ENCODE data around the gene BMP8B. TPM values are rescaled to one million over a fixed set of nuclear protein-coding genes. Genes with fewer than 3 reads are reported as not detected.
A peak's percentile ranks its signal among the peaks of the same experiment; 100 is the strongest.
"Not testable (repeated sequence)": the region's sequence is repeated elsewhere in the genome, so short reads cannot be mapped to it uniquely, and the experiment has no call there.

Gene BMP8B
- total and polyA plus RNA-seq, 12 donors, result 0.07 to 0.79 (median 0.22) TPM

DNA sequence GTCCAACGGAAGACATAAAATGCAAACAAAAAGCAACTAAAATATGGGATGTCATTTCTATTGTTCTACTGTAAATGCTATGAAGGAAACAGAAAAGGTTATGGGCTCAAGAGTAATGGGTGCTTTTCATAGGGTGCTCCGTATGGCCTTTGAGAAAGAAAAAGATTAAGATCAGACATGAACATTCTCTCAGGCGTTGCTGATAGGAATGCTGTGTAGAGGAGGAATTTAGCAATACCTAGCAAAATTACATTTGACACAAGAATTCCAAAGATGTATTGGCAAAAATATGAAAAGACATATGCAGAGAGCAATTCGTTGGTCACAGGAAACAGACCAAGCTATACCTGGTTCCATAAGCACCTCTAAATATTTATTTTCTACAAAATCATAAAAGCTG, 11.8 kb downstream of the BMP8B start:
- Histone ChIP-seq H3K27me3 (peaks cover 0 to 13% (median 0%) of the 10 kb centered on the region in 7 donors), H3K4me3 (no peak overlapping the region), H3K4me1 (no peaks in the 10 kb centered on the region), H3K9me3 (no peaks in the 10 kb centered on the region), H3K27ac (no peak overlapping the region), H3K36me3 (no peaks in the 10 kb centered on the region)
- intact Hi-C loops (cut with DNase I), result no loop called here
- no peak for ATAC-seq
- DNase-seq, result no peak
- 77 to 81% methylated on average over 4 of the region's 4 CpGs for WGBS, 2 donors
- TF ChIP-seq, protein P1, sequence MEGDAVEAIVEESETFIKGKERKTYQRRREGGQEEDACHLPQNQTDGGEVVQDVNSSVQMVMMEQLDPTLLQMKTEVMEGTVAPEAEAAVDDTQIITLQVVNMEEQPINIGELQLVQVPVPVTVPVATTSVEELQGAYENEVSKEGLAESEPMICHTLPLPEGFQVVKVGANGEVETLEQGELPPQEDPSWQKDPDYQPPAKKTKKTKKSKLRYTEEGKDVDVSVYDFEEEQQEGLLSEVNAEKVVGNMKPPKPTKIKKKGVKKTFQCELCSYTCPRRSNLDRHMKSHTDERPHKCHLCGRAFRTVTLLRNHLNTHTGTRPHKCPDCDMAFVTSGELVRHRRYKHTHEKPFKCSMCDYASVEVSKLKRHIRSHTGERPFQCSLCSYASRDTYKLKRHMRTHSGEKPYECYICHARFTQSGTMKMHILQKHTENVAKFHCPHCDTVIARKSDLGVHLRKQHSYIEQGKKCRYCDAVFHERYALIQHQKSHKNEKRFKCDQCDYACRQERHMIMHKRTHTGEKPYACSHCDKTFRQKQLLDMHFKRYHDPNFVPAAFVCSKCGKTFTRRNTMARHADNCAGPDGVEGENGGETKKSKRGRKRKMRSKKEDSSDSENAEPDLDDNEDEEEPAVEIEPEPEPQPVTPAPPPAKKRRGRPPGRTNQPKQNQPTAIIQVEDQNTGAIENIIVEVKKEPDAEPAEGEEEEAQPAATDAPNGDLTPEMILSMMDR (IDR thresholded peaks at IDR 0.05), result no peak

DNA sequence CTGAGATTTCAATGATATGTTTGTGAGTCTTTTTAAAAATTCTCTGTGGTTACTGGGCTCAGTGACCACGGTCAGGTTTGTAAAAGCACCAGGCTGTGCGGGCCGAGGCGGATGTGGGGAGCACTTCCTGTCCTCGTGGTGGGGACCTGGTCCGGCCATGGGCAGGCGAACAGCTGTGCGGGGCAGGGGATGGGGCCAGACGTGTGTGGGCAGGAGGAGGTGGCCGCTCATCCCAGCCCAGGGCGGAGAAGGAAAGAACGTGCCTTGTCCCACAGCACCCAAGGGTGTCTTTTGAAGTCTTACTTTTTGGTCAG, 12.3 kb downstream of the BMP8B start:
- TF ChIP-seq, protein P1 (IDR thresholded peaks at IDR 0.05), result no peak
- no peak for DNase-seq
- H3K27ac ChIP-seq, result no peak overlapping the region
- H3K36me3 ChIP-seq, result no peaks in the 10 kb centered on the region
- intact Hi-C loops (cut with DNase I), result no loop called here
- no peak overlapping the region for H3K4me3 ChIP-seq
- WGBS, 2 donors, result 63 to 68% methylated on average over 12 of the region's 12 CpGs
- no peak for ATAC-seq
- H3K4me1 ChIP-seq, result no peaks in the 10 kb centered on the region
- no peaks in the 10 kb centered on the region for H3K9me3 ChIP-seq
- H3K27me3 ChIP-seq, result peaks cover 0 to 13% (median 3%) of the 10 kb centered on the region in 7 donors

DNA sequence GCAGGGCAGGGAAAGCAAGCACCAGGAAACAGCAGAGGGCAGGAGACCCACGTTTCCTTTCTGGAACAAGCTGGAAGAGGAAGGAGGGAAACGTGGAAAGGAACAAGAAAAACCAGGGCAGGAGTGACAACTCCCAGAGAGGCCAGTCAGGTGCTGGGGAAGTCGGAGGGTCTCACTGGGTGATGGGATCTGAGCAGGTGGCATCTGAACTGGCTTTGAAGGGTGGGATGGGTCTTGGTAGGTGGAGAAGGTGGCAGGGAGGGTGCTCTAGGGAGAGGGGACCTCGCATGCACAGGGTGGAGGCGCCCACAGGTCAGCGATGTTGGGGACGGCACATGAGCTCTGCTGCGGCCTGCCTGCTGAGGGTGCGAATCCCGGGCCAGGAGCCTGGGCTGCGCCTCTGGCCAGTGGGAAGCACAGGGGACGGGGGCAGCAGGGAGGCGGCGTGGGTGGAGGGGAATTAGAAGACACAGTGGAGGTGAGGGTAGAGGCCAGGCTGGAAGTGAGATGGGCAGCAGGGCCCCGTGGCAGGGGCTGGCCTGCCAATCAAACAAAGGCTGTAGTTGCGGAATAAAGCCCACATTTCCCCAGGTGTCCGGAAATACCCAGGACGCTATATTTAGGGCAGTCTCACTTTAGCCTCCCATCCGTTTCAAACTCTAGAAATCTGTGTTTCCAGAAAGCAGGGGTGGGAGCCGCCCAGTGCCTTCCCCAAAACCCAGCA, 12.8 kb downstream of the BMP8B start:
- H3K4me3 ChIP-seq; H3K36me3 ChIP-seq; ATAC-seq; H3K4me1 ChIP-seq; intact Hi-C loops (cut with DNase I); H3K27ac ChIP-seq; H3K9me3 ChIP-seq; DNase-seq: not testable (repeated sequence)
- peaks cover 0 to 16% (median 7%) of the 10 kb centered on the region in 7 donors for H3K27me3 ChIP-seq
- 78 to 86% methylated on average over 13 of the region's 20 CpGs for WGBS, 2 donors

DNA sequence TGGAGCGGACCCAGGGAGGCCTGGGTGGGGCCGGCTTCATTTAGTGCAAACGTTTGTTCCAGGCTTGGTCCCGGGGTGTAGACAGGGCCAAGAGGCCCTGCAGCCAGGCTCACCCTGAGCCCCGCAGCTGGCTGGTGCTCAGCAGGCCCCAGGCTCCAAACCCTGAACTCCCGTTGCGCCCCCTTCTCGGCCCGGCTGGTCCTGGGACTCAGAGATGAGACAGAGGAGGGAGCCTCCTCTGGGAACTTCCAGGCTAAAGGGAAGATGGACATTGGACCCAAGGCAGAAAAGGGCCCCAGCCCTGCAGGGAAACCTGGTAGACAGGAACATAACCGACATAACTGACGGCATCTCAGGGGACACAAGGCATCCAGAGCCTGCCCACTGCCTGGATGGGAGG, 13.5 kb downstream of the BMP8B start:
- intact Hi-C loops (cut with DNase I); H3K27ac ChIP-seq: not testable (repeated sequence)

DNA sequence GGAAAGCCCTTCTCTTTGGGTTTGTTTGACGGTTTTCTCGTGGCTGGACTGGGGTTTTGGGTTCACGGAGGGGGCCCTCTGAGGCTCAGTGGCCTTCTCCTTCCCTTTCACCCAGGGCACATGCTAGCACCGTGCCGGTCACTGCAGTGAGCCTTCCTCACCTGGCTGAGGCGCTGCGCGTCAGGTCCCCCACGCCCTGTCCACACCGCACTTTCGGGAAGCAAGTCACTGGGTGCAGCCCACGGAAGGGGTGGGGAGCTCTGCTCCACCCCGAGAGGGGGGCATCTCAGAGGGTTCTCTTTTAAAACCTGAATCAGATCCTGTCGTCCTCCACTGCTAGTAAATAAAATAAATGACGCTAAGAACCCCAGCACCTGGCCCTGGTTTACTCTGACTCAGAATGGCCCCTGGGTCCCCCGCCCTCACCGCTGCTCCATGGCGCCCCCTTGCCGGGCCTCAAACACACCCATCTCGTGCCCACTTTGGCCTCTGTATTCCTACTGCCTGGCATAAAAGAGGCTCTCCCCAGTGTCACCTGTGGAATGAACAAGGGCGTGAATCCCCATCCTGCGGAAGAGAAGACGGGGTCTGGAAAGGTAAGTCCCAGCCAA, 15.2 kb downstream of the BMP8B start:
- WGBS, 2 donors, result 6% methylated on average over 3 of the region's 23 CpGs; no CpG with 5 or more reads in 1 of the 2 donors
- intact Hi-C loops (cut with DNase I); H3K4me1 ChIP-seq; DNase-seq; H3K27ac ChIP-seq; H3K9me3 ChIP-seq; H3K36me3 ChIP-seq; ATAC-seq; H3K4me3 ChIP-seq: not testable (repeated sequence)
- peaks cover 0 to 13% (median 7%) of the 10 kb centered on the region in 7 donors for H3K27me3 ChIP-seq

More for the DNA sequence above, 13.5 kb downstream of the BMP8B start:
- ATAC-seq, H3K4me1 ChIP-seq, H3K9me3 ChIP-seq, H3K36me3 ChIP-seq, DNase-seq, H3K4me3 ChIP-seq: not testable (repeated sequence)
- 77 to 86% methylated on average over 11 of the region's 11 CpGs for WGBS, 2 donors
- peaks cover 0 to 16% (median 10%) of the 10 kb centered on the region in 7 donors for H3K27me3 ChIP-seq

DNA sequence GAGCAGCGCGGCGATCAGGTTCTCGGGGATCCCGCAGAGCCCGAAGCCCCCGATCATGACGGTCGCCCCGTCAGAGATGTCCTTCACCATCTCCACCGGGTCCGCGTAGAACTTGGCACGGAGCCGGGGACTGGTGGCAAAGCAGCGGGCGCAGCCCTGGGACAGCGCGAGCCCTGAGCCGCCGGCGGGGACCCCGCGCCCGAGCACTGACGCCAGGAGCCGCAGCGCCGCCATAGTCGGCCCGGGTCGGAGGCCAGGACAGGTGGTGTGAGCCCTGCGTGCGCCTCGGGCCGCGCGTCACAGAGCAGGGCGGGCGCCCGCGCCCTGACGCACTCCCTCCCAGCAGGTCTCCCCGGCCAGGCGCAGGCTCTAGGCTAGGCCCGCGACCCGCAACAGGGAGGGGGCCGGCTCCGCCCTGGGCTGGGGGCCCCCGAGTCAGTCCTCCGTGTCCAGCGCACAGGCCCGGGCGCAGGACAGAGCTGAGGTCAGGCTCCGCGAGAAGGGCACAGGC, 17.6 kb downstream of the BMP8B start, which contains the start of gene OXCT2:
Gene OXCT2, minus strand, starts transcription at position 327 of the 511 bp plus-strand sequence. Its CDS starts 93 bp downstream, at position 234.
- H3K4me1 ChIP-seq; DNase-seq; H3K36me3 ChIP-seq; H3K9me3 ChIP-seq; intact Hi-C loops (cut with DNase I); H3K27ac ChIP-seq: not testable (repeated sequence)
- peak within 1 kb of the TSS in 3 of 10 donors; percentile 15 to 37 (median 32) for H3K4me3 ChIP-seq
- 4% methylated on average over 31 to 46 of the region's 57 CpGs for WGBS, 2 donors
- peaks cover 0 to 11% (median 4%) of the 10 kb centered on the region in 7 donors for H3K27me3 ChIP-seq
- peak in 7 of 8 donors; percentile 12 to 57 (median 49) for ATAC-seq

DNA sequence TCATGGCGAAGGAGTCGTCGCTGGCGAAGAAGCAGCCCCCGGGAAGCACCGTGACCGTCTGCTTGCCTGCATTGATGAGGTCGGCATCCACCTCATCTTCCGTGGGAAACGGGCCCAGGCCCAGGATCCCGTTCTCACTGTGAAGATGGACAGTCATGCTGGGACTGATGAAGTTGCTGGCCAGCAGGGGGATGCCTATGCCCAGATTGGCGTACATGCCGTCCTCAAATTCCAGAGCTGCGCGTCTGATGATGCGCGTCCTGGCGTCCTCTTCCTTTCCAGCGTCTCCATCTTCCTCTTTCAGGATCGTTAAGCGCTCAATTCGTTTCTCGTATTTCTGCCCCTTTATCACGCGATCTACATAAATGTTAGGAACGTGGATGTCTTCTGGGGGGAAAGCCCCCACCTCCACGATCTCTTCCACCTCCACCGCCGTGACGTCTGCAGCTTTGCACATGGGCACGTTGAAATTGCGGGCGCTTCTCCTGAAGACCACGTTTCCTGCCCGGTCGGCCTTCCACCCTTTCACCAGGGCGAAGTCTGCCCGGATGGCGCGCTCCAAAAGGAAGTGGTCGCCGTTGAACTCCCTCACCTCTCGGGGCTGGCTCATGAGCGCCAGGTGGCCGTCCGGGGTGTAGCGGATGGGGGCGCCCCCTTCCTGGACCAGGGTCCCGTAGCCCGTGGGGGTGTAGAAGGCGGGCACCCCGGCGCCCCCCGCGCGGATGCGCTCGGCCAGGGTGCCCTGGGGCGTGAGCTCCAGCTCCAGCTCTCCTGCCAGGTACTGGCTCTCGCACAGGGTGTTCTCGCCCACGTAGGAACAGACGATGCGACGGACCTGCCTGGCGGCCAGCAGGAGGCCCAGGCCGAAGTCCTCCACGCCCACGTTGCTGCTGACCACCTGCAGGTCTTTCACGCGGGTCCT, 18.3 kb downstream of the BMP8B start:
- H3K4me3 ChIP-seq, result peak overlapping the region in 1 of 10 donors; percentile 37
- H3K36me3 ChIP-seq; H3K9me3 ChIP-seq; H3K27ac ChIP-seq; intact Hi-C loops (cut with DNase I); H3K4me1 ChIP-seq; DNase-seq: not testable (repeated sequence)
- peaks cover 0 to 11% (median 4%) of the 10 kb centered on the region in 7 donors for H3K27me3 ChIP-seq
- WGBS, 2 donors, result 7 to 26% methylated on average over 21 of the region's 71 CpGs
- peak in 7 of 8 donors; percentile 29 to 74 (median 52) for ATAC-seq

DNA sequence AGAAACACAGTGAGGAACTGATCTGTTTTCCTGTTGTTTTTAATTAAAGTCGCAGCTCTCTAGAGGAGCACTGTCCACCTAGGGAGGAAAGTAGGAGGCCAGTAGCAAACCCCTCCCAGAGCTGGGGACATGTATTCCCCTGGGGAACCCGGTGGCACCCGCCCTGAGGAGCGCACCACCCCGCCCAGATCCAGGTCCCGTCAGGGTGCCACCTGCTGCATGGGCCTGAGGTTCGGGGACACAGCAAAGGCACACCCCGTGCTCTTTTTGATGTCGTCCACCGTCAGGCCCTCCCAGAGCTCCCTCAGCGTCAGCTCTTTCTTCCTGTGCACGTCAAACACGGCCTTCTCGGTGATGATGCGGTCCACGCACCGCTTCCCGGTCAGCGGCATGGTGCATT, 19.2 kb downstream of the BMP8B start:
- H3K4me1 ChIP-seq; DNase-seq; ATAC-seq; H3K27ac ChIP-seq; H3K9me3 ChIP-seq; H3K36me3 ChIP-seq; intact Hi-C loops (cut with DNase I); H3K4me3 ChIP-seq: not testable (repeated sequence)
- H3K27me3 ChIP-seq, result peaks cover 0 to 11% (median 4%) of the 10 kb centered on the region in 7 donors
- 67 to 79% methylated on average over 12 to 18 of the region's 19 CpGs for WGBS, 2 donors
